Body of pancreas (tissue), 4 donors: ENCODE measurements around the gene LCE6A. TPM values are rescaled to one million over a fixed set of nuclear protein-coding genes. Genes with fewer than 3 reads are reported as not detected.

ENCODE experiments used
- ATAC-seq: fragments of 150-250 bp; one replicate; pipeline ENCODE4 v1.9.1; 2016
- DNase-seq, 4 donors: peaks; one replicate each; pipeline ENCODE4 v3.0.0-alpha.2; 2019
- H3K27ac ChIP-seq, 4 donors: fragments of 200-600 bp; sonication (generic); 1 replicate in 3 of 4; 2 replicates in 1 of 4; pipeline versions ENCODE4 v1.5.1 to v1.6.1; 2016 to 2019; ENCODE audit warnings: mild to moderate bottlenecking in 1 of 4, mixed read lengths in 1 of 4, moderate library complexity in 1 of 4
- H3K27me3 ChIP-seq, 2 donors: fragments of 200-600 bp; sonication (generic); one replicate each; pipeline ENCODE4 v1.6.0; 2016; ENCODE audit warnings: mild to moderate bottlenecking in 1 of 2
- H3K36me3 ChIP-seq, 2 donors: fragments of 200-600 bp; sonication (generic); replicated peaks in 1 of 2; 2 replicates each; pipeline ENCODE4 v1.5.1; 2016; ENCODE audit warnings: low read depth in 2 of 2; ENCODE audit not compliant: insufficient read depth in 1 of 2
- H3K4me1 ChIP-seq: fragments of 200-600 bp; sonication (generic); one replicate; pipeline ENCODE4 v1.6.0; 2016
- H3K4me3 ChIP-seq, 2 donors: fragments of 200-600 bp; sonication (generic); 1 replicate in 1 of 2; 2 replicates in 1 of 2; pipeline ENCODE4 v1.5.1; 2016 to 2019
- H3K9me3 ChIP-seq, 3 donors: fragments of 200-600 bp; sonication (generic); 1 replicate in 2 of 3; 2 replicates in 1 of 3; pipeline ENCODE4 v1.5.1; 2016
- CTCF ChIP-seq, 7 experiments: fragments of 450-650 bp in 4 of 7; fragments of 200-600 bp in 3 of 7; sonication (generic) in 3 of 7; IDR thresholded peaks; one replicate each; pipeline ENCODE4 v1.5.1; 2016 to 2019; ENCODE audit warnings: antibody characterized with exemption in 7 of 7
- POLR2A ChIP-seq, 3 donors: fragments of 450-650 bp; IDR thresholded peaks; one replicate each; pipeline ENCODE4 v1.6.1; 2016; ENCODE audit warnings: antibody characterized with exemption in 3 of 3, mild to moderate bottlenecking in 2 of 3
- WGBS, 2 donors: methylation state at CpG; one replicate each; pipeline ENCODE4 v1.1.5; 2017; 5-methylcytosine and 5-hydroxymethylcytosine counted together
- intact Hi-C: fragments of 100-400 bp; cut with DNase I; formaldehyde crosslinking; loops from one replicate; pipeline ENCODE4 v1.15.1; 2023
- total RNA-seq, 2 donors: library from RNA; depleted of rRNA; stranded (reverse); fragments of >200 nt; gene quantifications; one replicate each; pipeline ENCODE4 v1.1.0, GENCODE V29; 2016

LCE6A gene
- total RNA-seq, 2 donors from 2014 or later, result not detected

GRCh38 chr1:152879559-152880198 lies 37.0 kb downstream of the LCE6A start:
- no peaks in the 10 kb centered on the region for H3K4me1 ChIP-seq
- no peaks in the 10 kb centered on the region for H3K36me3 ChIP-seq
- no peaks in the 10 kb centered on the region for H3K27me3 ChIP-seq
- H3K4me3 ChIP-seq, result no peak overlapping the region
- TF ChIP-seq CTCF (IDR thresholded peaks at IDR 0.05), result no peak
- TF ChIP-seq POLR2A (IDR thresholded peaks at IDR 0.05), result no peak
- no peaks in the 10 kb centered on the region for H3K9me3 ChIP-seq
- DNase-seq, result no peak
- intact Hi-C loops, result no loop called here
- no peak for ATAC-seq
- H3K27ac ChIP-seq, result no peak overlapping the region

GRCh38 chr1:152880316-152880715 lies 37.7 kb downstream of the LCE6A start:
- no peak for DNase-seq
- 73 to 87% methylated on average over 4 of the region's 4 CpGs for WGBS, 2 donors
- Histone ChIP-seq H3K36me3 (no peaks in the 10 kb centered on the region), H3K4me3 (no peak overlapping the region), H3K27ac (no peak overlapping the region), H3K9me3 (no peaks in the 10 kb centered on the region), H3K4me1 (no peaks in the 10 kb centered on the region), H3K27me3 (no peaks in the 10 kb centered on the region)
- no peak for ATAC-seq
- intact Hi-C loops, result no loop called here
- TF ChIP-seq CTCF (IDR thresholded peaks at IDR 0.05) (no peak), POLR2A (IDR thresholded peaks at IDR 0.05) (no peak)

DNA sequence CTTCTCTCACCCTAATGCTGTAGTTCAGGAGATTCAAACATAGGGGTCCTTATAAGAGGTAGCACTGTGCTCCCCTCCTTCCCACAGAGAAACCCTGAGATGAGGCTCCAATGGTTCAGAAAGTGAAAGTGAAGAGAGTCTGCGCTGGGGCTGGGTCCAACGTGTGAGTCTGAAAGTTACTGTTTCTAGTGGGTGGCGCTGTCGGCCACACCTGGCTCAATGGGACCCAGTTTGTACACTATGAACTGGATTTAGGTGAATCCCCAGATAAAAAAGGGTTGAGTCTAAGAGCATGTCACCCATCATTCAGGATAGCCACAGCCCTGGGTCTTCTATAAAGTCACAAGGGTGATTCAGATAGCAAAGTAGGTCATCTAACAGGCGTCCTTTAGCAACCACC lies 38.3 kb downstream of the LCE6A start:
- H3K9me3 ChIP-seq, result no peaks in the 10 kb centered on the region
- no peak for TF ChIP-seq CTCF (IDR thresholded peaks at IDR 0.05)
- TF ChIP-seq POLR2A (IDR thresholded peaks at IDR 0.05), result no peak
- no peak for ATAC-seq
- 77 to 89% methylated on average over 5 of the region's 5 CpGs for WGBS, 2 donors
- H3K4me3 ChIP-seq, result no peak overlapping the region
- no peaks in the 10 kb centered on the region for H3K27me3 ChIP-seq
- H3K27ac ChIP-seq, result no peak overlapping the region
- H3K36me3 ChIP-seq, result no peaks in the 10 kb centered on the region
- DNase-seq, result no peak
- no peaks in the 10 kb centered on the region for H3K4me1 ChIP-seq
- intact Hi-C loops, result no loop called here

DNA sequence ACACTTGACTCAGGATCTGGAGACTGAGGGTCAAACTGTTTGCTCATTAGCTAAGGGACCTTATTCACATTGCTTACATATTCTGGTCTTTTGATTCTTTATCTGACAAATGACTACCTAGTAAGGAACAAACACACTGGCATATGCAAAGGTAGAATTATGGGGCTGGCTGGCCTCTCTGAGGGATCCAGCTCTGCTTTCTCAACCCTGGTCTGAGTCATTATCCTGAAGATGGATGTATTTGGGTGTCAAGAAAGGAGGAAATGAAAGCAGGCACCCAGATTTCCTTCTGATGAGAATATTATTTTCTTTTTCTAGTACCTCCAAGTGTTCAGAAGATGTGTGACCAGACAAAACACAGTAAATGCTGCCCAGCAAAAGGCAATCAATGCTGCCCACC lies 41.4 kb downstream of the LCE6A start:
- TF ChIP-seq POLR2A (IDR thresholded peaks at IDR 0.05) (no peak), CTCF (IDR thresholded peaks at IDR 0.05) (no peak)
- Histone ChIP-seq H3K36me3 (no peaks in the 10 kb centered on the region), H3K27ac (no peak overlapping the region), H3K27me3 (no peaks in the 10 kb centered on the region), H3K9me3 (no peaks in the 10 kb centered on the region), H3K4me3 (no peak overlapping the region), H3K4me1 (no peaks in the 10 kb centered on the region)
- no peak for ATAC-seq
- intact Hi-C loops, result no loop called here
- no peak for DNase-seq

DNA sequence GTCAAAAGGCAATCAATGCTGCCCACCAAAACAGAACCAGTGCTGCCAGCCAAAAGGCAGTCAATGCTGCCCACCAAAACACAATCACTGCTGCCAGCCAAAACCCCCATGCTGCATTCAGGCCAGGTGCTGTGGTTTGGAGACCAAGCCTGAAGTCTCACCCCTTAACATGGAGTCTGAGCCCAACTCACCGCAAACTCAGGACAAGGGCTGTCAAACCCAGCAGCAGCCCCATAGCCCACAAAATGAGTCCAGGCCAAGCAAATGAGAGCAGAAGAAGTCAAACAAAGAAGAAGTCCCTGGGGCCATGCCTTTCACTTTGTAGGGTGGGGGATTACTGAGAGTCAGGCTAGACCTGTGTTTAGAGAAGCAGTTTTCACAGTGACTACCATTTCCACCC lies 41.9 kb downstream of the LCE6A start:
- Histone ChIP-seq H3K4me1 (no peaks in the 10 kb centered on the region), H3K9me3 (no peaks in the 10 kb centered on the region), H3K36me3 (no peaks in the 10 kb centered on the region), H3K27ac (no peak overlapping the region), H3K4me3 (no peak overlapping the region), H3K27me3 (no peaks in the 10 kb centered on the region)
- ATAC-seq (no peak), DNase-seq (no peak)
- WGBS, 2 donors, result 94 to 100% methylated on average over 1 of the region's 1 CpG
- TF ChIP-seq POLR2A (IDR thresholded peaks at IDR 0.05) (no peak), CTCF (IDR thresholded peaks at IDR 0.05) (no peak)
- intact Hi-C loops, result no loop called here
